GM12864 (cell line): ENCODE measurements around the gene GAS2L1.
"Not testable (repeated sequence)": the region's sequence is repeated elsewhere in the genome, so short reads cannot be mapped to it uniquely, and the experiment has no call there.

Experiments
- DNase-seq: peaks from one replicate; pipeline ENCODE4 v3.0.0-alpha.2; 2011; ENCODE audit warnings: low read depth
- H3K4me3 ChIP-seq: 2 replicates; pipeline ENCODE4 v1.5.1; 2011; ENCODE audit warnings: mild to moderate bottlenecking, low read depth, low read length, control low read depth
- TF ChIP-seq, protein P1 (sequence below): IDR thresholded peaks from 2 replicates; pipeline ENCODE4 v1.5.1; 2011; ENCODE audit warnings: low read depth, mild to moderate bottlenecking, moderate library complexity, low read length, control low read depth, inconsistent platforms; ENCODE audit errors: missing control alignments

The GAS2L1 gene

DNA sequence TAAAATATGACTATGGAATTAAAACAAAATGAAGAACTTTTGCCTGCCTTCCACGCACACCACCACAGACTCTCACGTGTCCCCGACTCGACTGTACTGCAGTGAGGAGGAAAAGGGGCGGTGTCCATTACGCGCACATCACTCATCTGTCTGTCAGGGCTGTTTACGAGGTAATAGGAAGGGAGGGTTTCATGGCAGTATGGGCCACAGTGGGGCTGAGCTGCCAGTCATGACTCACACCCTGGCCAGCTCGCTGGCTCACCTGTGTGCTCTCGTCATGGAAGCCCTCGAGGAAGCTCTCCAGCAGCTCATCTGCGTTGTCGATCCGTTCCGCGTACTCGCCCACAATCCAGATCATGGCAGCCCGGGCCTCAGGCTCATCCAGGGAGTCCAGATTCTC, 42.5 kb downstream of the GAS2L1 start:
- TF ChIP-seq, protein P1, sequence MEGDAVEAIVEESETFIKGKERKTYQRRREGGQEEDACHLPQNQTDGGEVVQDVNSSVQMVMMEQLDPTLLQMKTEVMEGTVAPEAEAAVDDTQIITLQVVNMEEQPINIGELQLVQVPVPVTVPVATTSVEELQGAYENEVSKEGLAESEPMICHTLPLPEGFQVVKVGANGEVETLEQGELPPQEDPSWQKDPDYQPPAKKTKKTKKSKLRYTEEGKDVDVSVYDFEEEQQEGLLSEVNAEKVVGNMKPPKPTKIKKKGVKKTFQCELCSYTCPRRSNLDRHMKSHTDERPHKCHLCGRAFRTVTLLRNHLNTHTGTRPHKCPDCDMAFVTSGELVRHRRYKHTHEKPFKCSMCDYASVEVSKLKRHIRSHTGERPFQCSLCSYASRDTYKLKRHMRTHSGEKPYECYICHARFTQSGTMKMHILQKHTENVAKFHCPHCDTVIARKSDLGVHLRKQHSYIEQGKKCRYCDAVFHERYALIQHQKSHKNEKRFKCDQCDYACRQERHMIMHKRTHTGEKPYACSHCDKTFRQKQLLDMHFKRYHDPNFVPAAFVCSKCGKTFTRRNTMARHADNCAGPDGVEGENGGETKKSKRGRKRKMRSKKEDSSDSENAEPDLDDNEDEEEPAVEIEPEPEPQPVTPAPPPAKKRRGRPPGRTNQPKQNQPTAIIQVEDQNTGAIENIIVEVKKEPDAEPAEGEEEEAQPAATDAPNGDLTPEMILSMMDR: no peak
- no peak overlapping the region for H3K4me3 ChIP-seq
- DNase-seq: no peak

DNA sequence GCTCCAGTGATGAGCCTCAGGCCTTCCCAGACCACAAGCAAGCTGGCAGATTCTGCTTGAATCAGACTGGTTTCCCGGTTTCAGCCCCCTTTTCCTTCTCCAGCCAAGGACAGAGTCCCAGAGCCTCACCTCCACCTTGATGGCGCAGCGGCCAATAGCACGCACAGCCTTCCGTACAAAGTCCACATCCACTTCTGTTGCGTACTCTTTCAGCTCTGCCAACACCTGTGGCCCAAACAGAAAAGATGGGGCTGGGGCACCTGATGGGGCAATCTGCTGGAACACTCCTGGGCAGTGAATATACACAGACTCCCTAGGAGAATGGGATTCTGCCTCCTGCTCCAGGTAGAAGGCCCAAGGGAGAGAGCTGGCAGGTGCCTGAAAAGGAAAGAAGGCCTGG, 44.6 kb downstream of the GAS2L1 start:
- no peak for DNase-seq
- TF ChIP-seq, protein P1: no peak
- H3K4me3 ChIP-seq: no peak overlapping the region

DNA sequence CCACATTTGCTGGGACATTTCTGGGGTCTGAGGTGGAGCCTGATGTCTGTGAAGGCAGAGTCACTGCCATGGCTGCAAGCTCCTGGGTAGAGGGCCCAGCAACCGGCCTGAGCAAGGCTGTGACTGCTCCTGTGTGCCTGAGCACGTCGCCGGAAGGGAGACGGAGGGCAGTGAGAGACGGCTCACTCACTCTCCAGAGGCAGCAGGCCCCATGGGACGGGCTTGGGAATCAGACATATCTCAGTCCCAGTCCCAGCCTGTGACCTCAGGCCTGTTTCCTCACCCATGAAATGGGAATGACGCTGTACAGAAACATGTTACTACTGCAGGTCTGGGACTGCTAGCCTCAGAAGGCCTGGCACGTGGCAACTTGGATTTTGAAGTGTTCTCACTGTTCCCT, 45.4 kb downstream of the GAS2L1 start:
- TF ChIP-seq, protein P1: no peak
- no peak overlapping the region for H3K4me3 ChIP-seq
- no peak for DNase-seq

DNA sequence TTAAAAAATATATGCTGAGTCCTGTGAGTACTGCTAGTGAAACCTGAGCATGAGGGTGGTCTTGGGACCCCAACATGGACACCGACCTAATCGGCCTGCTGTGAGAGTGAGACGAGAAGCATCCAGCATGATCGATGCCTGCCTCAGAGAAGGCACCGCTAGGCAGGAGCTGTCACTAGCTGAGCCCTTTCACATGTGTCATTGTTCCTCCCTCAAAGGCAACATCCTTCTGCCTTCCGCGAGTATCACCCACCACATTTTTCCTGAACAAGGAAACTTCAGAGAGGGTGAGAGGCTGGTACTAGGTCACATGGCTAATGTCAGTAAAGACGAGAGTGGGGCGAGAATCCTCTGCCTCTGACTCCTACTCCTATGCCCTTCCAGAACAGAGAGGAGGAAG, 46.3 kb downstream of the GAS2L1 start:
- TF ChIP-seq, protein P1: no peak
- no peak for DNase-seq
- H3K4me3 ChIP-seq: no peak overlapping the region

DNA sequence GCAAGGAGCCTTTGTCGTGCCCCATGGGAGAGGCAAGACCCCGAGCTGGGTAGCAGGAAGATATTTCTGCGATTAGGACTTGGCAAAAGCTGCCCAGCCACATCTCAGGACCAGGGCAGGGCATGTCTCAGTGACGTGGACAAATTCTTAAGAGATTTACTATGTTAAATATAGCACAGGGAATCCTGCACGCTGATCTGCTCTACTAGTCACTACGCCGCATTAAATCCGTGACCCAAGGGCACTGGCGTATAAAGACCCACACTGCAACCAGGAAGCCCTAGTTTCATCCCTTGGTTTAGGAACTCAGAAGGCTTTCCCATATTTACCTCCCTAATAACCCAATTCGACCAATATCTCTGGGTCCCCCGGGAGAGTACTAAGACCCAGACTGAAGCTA, 46.8 kb downstream of the GAS2L1 start:
- TF ChIP-seq, protein P1: no peak
- no peak for DNase-seq
- no peak overlapping the region for H3K4me3 ChIP-seq

DNA sequence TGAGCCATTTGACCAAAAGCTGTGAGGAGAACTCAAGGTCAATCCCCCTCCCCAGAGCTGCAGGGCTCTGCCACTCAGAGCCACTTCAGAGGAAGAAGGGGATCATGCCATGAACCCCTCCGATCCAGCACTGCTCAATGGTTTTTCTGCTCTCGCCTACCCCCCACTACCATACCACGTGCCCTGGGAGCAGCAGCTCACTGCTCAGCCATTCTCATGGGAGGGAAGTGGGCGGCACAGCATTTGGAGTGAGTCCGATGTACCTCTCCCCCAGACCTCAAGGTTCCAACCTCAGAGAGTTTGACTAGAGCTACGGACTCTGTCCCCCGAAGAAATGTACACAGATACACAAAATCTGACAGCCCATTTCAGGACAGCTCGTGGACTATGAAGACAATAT, 47.4 kb downstream of the GAS2L1 start:
- TF ChIP-seq, protein P1: no peak
- no peak overlapping the region for H3K4me3 ChIP-seq
- DNase-seq: no peak

DNA sequence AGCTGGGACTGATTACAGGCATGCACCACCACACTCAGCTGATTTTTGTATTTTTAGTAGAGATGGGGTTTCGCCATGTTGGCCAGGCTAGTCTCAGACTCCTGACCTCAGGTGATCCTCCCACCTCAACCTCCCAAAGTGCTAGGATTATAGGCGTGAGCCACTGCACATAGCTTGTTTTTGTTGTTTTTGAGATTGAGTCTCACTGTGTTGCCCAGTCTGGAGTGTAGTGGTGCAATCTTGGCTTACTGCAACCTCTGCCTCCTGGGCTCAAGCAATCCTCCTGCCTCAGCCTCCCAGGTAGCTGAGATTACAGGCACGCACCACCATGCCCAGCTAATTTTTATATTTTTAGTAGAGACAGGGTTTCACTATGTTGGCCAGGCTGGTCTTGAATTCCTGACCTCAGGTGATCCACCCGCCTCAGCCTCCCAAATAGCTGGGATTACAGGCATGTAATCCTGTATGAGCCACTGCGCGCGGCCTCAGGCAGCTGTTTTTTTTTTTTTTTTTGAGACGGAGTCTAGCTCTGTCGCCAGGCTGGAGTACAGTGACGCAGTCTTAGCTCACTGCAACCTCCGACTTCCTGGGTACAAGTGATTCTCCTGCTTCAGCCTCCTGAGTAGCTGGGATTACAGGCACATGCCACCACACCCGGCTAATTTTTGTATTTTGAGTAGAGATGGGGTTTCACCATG, 50.9 kb downstream of the GAS2L1 start:
- DNase-seq, H3K4me3 ChIP-seq: not testable (repeated sequence)
